ENCODE measurements around the gene PHOX2A. TPM values are rescaled to one million over a fixed set of nuclear protein-coding genes. Genes with fewer than 3 reads are reported as not detected.

PHOX2A gene
- total RNA-seq, 1 experiment from 2014 or later, result 1.6 TPM

DNA sequence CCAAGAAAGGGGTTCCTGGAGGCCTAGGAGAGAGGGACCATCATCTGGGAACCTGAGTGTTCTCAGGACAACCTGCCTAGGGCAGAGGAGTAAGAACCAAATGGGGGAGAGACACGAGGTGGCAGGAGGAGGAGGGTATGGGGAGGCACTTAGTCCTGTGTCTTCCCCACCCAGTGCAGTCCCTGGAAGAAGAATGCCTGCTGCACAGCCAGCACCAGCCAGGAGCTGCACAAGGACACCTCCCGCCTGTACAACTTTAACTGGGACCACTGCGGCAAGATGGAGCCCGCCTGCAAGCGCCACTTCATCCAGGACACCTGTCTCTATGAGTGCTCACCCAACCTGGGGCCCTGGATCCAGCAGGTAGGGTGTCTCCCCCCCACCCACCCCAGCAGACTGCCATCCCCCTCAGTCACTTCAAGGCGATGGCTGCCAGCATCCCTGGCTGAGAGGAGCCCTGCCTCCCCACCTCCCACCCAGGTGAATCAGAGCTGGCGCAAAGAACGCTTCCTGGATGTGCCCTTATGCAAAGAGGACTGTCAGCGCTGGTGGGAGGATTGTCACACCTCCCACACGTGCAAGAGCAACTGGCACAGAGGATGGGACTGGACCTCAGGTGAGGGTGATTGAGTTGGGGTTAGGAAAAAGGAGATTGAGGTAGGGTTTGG, 23.1 kb downstream of the PHOX2A start (continued):
- TF ChIP-seq SMAD4 (CRISPR knock-in tag; IDR thresholded peaks at IDR 0.05) (no peak), NFYB (CRISPR knock-in tag; conservative IDR thresholded peaks at IDR 0.05; ENCODE audit: low read depth) (no peak), NFATC4 (CRISPR knock-in tag; IDR thresholded peaks at IDR 0.05) (no peak), NR1H2 (CRISPR knock-in tag; IDR thresholded peaks at IDR 0.05) (no peak)

DNA sequence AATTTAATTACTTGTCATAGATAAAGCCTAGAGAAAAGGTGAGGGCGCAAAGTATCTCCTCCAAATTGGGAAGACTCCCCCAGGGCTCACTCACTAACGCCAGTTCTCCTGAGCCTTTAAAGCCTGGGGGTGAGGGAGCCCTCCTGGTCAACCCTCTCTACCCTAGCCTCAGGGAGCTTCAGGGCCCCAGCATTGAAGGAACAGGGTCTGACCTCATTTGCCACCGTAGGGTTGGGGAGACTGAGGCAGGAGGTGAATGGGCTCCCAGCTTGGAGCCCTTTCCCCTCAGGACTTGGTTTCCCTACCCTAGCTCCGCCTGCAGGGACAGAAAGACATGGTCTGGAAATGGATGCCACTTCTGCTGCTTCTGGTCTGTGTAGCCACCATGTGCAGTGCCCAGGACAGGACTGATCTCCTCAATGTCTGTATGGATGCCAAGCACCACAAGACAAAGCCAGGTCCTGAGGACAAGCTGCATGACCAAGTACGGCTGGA, 25.7 kb downstream of the PHOX2A start:
- no peak for TF ChIP-seq SMAD3 (CRISPR knock-in tag; IDR thresholded peaks at IDR 0.05; ENCODE audit: borderline replicate concordance)
- TF ChIP-seq, protein P1, sequence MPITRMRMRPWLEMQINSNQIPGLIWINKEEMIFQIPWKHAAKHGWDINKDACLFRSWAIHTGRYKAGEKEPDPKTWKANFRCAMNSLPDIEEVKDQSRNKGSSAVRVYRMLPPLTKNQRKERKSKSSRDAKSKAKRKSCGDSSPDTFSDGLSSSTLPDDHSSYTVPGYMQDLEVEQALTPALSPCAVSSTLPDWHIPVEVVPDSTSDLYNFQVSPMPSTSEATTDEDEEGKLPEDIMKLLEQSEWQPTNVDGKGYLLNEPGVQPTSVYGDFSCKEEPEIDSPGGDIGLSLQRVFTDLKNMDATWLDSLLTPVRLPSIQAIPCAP (CRISPR knock-in tag; IDR thresholded peaks at IDR 0.05), result no peak
- no peak for TF ChIP-seq ZBTB43 (CRISPR knock-in tag; IDR thresholded peaks at IDR 0.05)
- TF ChIP-seq, protein P2, sequence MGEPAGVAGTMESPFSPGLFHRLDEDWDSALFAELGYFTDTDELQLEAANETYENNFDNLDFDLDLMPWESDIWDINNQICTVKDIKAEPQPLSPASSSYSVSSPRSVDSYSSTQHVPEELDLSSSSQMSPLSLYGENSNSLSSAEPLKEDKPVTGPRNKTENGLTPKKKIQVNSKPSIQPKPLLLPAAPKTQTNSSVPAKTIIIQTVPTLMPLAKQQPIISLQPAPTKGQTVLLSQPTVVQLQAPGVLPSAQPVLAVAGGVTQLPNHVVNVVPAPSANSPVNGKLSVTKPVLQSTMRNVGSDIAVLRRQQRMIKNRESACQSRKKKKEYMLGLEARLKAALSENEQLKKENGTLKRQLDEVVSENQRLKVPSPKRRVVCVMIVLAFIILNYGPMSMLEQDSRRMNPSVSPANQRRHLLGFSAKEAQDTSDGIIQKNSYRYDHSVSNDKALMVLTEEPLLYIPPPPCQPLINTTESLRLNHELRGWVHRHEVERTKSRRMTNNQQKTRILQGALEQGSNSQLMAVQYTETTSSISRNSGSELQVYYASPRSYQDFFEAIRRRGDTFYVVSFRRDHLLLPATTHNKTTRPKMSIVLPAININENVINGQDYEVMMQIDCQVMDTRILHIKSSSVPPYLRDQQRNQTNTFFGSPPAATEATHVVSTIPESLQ (CRISPR knock-in tag; IDR thresholded peaks at IDR 0.05), result no peak
- TF ChIP-seq, protein P3, sequence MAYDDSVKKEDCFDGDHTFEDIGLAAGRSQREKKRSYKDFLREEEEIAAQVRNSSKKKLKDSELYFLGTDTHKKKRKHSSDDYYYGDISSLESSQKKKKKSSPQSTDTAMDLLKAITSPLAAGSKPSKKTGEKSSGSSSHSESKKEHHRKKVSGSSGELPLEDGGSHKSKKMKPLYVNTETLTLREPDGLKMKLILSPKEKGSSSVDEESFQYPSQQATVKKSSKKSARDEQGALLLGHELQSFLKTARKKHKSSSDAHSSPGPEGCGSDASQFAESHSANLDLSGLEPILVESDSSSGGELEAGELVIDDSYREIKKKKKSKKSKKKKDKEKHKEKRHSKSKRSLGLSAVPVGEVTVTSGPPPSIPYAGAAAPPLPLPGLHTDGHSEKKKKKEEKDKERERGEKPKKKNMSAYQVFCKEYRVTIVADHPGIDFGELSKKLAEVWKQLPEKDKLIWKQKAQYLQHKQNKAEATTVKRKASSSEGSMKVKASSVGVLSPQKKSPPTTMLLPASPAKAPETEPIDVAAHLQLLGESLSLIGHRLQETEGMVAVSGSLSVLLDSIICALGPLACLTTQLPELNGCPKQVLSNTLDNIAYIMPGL (CRISPR knock-in tag; IDR thresholded peaks at IDR 0.05), result no peak
- ChIA-PET POLR2A (no interaction called here), CTCF (interaction anchor here (1.1 kb wide), 2 partner anchors 20 to 213 kb away, joined by 3 read pairs; no protein-coding TSS in a partner anchor)
- Mint-ChIP-seq H3K4me1 (peaks cover 18% of the 10 kb centered on the region), H3K27ac (no peak overlapping the region), H3K27me3 (ENCODE audit: low read depth) (peaks cover 33% of the 10 kb centered on the region), H3K36me3 (no peaks in the 10 kb centered on the region), H3K4me3 (no peak overlapping the region), H3K9me3 (no peaks in the 10 kb centered on the region)
- ATAC-seq (no peak), DNase-seq (ENCODE audit: low spot score) (no peak)

DNA sequence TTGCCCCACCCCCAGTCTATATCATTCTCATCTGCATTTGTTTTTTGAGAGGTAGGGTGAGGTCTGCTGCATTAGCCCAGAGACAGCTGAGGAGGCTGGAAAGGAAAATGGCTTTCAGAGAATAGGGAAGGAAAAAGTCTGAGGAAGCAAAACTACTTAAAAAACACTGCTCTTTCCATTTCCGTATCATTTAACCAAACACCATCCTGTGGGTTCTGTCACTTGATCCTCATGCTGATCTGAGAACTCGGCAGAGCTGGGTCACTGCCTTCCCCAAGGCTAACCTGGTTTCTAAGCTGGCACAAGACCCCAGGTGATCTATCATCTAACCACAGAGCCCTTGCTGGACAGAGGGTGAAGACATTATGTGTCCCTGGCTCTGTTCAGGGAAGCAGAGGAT, 26.1 kb downstream of the PHOX2A start:
- H3K9me3 Mint-ChIP-seq, result no peaks in the 10 kb centered on the region
- CTCF ChIA-PET, result interaction anchor here (1.1 kb wide), 2 partner anchors 20 to 213 kb away, joined by 3 read pairs; no protein-coding TSS in a partner anchor
- H3K4me1 Mint-ChIP-seq, result peaks cover 16% of the 10 kb centered on the region
- ATAC-seq (no peak), DNase-seq (ENCODE audit: low spot score) (no peak)
- no peaks in the 10 kb centered on the region for H3K36me3 Mint-ChIP-seq
- POLR2A ChIA-PET, result no interaction called here
- H3K27ac Mint-ChIP-seq, result no peak overlapping the region
- no peak overlapping the region for H3K4me3 Mint-ChIP-seq
- peaks cover 37% of the 10 kb centered on the region for H3K27me3 Mint-ChIP-seq (ENCODE audit: low read depth)
- TF ChIP-seq TP53 (CRISPR knock-in tag; IDR thresholded peaks at IDR 0.05) (no peak), EMX1 (CRISPR knock-in tag; IDR thresholded peaks at IDR 0.05) (no peak), NFYB (CRISPR knock-in tag; conservative IDR thresholded peaks at IDR 0.05; ENCODE audit: low read depth) (no peak), ZNF512 (CRISPR knock-in tag; IDR thresholded peaks at IDR 0.05; ENCODE audit: borderline replicate concordance) (no peak), ZNF396 (CRISPR knock-in tag; IDR thresholded peaks at IDR 0.05; ENCODE audit: borderline replicate concordance) (no peak), FOXK1 (CRISPR knock-in tag; IDR thresholded peaks at IDR 0.05) (no peak), E2F4 (CRISPR knock-in tag; IDR thresholded peaks at IDR 0.05; ENCODE audit: borderline replicate concordance, low read depth) (no peak), NR3C1 (CRISPR knock-in tag; conservative IDR thresholded peaks at IDR 0.05; ENCODE audit: low read depth) (no peak), ZNF232 (CRISPR knock-in tag; IDR thresholded peaks at IDR 0.05) (no peak)
- TF ChIP-seq, protein P4, sequence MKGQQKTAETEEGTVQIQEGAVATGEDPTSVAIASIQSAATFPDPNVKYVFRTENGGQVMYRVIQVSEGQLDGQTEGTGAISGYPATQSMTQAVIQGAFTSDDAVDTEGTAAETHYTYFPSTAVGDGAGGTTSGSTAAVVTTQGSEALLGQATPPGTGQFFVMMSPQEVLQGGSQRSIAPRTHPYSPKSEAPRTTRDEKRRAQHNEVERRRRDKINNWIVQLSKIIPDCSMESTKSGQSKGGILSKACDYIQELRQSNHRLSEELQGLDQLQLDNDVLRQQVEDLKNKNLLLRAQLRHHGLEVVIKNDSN (CRISPR knock-in tag; IDR thresholded peaks at IDR 0.05), result no peak
- TF ChIP-seq, protein P5, sequence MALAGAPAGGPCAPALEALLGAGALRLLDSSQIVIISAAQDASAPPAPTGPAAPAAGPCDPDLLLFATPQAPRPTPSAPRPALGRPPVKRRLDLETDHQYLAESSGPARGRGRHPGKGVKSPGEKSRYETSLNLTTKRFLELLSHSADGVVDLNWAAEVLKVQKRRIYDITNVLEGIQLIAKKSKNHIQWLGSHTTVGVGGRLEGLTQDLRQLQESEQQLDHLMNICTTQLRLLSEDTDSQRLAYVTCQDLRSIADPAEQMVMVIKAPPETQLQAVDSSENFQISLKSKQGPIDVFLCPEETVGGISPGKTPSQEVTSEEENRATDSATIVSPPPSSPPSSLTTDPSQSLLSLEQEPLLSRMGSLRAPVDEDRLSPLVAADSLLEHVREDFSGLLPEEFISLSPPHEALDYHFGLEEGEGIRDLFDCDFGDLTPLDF (CRISPR knock-in tag; IDR thresholded peaks at IDR 0.05), result no peak

Measured in WTC11 (cell line).